Activated CD8-positive, alpha-beta memory T cell treated with anti-CD3 and anti-CD28 coated beads, Interleukin-2, amount 50 U/mL, for 1 hour (primary cell): ENCODE data around the gene LYST.
"Not testable (repeated sequence)": the region's sequence is repeated elsewhere in the genome, so short reads cannot be mapped to it uniquely, and the experiment has no call there.

Experiments
- DNase-seq: peaks from one replicate; pipeline ENCODE4 v3.0.0-alpha.2; 2020; ENCODE audit errors: extremely low read depth

The LYST gene

DNA sequence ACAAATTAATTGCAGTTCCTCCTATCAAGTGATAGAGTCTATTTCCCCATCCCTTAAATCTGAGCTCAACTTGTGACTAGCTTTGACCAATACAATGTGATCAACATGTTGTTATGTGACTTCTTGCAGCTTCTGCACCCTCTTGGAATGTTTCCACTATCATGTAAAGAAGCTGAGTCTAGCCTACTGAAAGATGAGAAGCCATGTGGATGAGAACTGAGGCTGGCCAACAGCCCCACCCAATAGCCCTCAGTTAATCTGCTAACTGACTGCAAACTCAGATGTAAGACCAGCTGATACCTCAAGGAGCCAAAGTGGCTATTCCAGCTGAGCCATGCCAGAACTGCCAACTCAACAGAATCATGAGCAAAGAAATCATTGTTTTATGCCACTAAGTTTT is 44.0 kb downstream of the LYST start:
- DNase-seq: no peak

DNA sequence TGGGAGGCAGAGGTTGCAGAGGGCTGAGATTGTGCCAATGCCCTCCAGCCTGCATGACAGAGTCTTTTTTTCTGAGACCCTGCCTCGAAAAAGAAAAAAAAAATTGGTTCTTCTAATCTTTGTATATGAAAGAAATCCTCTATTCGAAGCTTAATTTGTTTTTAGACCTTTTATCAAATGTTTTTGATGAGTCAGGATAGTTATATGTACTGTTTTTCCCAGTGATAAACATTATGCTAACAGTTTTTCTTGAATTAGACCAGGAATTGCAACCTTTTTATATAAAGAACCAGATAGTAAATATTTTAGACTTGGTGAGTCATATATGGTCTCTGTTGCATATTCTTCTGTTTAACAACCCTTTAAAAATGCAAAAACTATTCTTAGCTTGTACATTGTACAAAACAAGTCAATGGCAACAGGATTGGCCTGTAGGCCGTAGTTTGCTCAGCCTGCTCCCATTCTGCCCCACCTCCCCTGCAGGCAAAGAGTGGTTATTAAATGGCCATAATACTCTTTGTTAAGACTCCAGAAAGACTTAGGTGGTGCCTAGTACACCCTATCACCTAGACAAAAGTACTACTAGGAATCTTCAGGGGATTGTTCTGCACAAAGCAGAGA is 45.2 kb downstream of the LYST start:
- no peak for DNase-seq

DNA sequence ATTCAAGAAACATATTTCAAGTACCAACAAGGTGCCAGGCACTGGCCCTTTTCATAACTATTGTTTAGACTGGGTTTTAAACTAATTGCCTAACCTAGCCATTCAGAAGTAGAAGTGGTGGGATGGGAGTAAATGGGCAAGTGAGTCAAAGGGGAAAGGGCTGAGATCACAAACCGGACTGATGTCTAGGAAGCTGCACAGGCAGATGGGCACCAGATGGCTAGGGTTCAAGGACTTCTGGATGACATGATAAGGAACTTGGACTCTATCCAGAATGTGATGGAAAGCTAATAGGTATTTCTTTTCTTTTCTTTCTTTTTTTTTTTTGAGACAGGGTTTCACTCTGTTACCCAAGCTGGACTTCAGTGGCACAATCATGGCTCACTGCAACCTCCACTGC is 46.6 kb downstream of the LYST start:
- DNase-seq: no peak

DNA sequence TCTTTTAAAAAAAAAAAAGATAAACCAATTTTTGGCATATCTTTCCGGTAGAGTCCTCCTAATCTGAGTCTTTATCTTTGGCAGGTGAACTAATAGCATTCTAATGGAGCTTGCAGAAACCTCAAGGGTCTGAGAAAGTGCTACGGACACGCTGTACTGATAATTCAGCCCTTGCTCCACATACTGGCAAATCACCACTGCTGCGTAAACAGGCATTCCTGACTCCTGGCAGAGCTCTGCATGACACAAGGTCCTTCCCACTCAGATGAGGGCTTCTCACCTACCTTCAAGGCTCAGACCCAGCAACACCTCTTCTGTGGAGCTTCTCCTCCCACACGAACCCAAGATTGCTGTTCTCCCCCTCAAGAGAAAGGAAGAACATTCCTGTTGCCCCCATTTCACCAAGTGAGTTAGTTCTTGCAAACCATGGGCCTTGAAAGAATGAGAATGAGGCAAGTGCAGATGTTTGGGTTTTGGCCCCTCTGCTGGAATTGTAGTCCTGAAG is 48.0 kb downstream of the LYST start:
- DNase-seq: no peak

DNA sequence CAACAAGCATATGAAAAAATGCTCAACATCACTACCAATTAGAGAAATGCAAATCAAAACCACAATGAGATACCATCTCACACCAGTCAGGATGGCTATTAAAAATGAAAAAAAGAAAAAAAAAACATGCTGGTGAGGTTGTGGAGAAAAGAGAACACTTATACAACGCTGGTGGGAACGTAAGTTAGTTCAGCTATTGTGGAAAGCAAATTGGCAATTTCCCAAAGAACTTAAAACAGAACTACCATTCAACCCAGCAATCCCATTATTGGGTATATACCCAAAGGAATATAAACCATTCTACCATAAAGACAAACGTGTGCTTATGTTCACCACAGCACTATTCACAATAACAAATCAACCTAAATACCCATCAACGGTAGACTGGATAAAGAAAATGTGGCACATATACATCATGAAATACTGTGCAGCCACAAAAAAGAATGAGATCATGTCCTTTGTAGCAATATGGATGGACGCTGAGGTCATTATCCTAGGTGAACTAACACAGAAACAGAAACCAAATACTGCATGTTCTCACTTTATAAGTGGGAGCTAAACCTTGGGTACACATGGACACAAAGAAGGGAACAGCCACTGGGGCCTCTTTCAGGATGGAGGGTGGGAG is 49.5 kb downstream of the LYST start:
- DNase-seq: no peak

DNA sequence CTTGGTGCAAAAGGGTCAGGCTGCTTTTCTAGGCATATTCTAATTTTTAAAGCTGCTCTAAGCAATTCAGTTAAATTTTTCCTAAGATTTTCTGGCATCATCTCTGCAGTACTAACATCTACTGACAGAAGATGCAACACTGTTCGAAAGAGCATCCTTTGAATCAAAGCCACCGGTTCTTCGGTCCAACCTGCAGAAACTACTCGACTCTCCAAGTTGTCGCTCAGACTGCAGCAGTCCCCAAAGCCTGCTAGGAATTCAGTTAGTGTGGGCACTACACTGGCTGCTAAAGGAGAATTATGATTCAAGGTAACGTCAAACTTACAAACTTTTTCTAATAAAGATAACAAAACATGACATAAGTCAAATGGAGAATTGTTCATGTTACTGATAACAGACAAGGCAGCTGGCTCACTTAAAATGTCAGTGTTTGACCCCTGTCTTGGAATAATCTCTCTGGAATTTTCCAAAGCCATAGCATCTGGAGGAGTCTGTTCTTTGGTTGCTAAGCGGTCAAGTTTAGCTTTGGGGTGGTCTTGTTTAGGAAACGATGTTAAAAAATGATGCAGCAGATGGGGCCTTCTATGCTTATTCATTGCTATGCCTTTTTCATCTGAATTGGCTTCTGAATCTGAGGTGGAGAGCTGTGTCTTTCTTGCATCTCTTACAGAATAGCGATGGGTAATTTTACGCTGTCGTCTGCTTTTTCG is 56.9 kb downstream of the LYST start:
- no peak for DNase-seq

DNA sequence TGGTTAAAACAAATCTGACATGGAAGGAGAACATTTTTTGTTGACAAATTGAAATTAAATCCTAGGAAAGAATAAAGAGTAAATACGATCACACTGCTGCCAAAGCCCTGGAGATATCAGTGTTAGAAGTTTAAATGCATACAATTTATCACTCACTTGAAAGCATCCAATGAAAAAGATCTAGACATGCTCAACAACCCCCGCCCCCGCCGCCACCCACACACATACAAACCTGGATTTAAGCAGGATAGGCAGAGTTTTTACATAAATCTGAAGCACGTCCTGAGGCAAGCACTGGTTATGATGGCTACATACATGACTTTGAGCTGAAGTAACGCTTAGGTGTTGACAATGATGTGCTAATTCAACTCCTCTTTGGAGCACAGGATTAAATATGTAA is 58.5 kb downstream of the LYST start:
- no peak for DNase-seq

DNA sequence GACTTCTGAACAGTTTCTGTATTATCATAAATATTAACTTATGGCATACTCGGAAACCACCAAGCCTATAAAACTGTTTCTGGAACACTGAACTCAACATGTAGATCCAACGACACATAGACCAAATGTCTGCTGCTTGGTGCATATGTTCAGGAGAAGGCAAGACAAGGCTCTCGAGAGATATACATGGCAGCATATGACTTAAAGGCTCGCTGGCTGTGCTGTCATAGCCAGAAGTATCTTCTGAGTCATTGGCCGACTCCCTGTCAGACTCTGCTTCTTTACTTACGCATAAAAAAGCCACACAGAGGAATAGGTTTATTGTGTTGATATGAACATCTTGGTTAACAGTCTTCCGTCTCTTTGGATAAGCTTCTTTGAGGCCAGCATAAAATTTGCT is 60.6 kb downstream of the LYST start:
- no peak for DNase-seq

DNA sequence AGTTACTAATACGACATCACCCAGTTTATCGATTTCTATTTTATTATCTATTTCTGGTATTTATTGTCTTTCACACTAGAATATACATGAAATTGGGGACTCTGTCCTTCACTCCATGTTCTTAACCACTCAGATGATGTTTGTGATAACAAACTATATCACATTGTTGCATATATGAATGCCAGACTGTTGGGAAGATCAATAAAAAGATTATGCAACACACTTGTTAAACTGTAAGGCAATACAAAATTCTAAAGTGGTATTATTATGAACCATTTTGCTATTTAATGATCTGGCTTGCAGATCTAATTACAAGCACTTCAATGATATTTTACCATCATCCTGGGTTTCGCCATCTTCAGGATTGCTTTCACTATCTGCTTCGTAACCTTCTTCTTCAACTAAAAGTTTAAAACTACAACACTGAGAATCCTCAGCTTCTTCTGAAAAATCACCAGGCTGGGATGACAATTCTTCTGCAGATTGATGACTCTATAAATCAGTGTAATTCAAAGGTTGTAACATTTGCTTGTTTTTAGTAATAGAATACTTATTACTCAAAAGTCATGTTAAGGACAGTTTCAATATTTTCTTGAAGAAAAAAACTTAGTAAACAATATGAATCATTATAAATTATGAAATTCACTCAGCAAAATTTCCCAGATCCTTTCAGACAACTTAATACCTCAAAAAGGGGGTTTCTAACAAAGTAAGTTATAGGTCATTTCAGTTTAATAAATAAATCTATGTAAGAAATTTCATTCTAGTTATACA is 63.9 kb downstream of the LYST start:
- DNase-seq: no peak

DNA sequence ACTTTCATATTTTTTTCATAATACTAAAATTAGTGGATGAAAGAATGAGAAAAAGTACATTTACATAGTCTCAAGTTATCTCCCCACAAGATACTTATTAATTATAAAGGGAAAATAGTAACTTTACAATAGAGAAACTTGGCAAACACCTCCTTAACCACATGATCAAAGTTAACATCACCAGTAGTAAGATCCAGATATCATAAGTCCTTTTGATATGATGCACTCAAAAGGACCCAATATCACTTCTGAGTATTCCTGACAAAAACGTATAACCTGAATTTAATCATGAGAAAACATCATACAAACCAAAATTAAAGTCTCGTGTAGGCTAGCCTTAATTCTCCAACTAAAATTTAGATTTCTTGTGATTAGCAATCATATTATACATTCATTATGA is 67.4 kb downstream of the LYST start:
- no peak for DNase-seq

DNA sequence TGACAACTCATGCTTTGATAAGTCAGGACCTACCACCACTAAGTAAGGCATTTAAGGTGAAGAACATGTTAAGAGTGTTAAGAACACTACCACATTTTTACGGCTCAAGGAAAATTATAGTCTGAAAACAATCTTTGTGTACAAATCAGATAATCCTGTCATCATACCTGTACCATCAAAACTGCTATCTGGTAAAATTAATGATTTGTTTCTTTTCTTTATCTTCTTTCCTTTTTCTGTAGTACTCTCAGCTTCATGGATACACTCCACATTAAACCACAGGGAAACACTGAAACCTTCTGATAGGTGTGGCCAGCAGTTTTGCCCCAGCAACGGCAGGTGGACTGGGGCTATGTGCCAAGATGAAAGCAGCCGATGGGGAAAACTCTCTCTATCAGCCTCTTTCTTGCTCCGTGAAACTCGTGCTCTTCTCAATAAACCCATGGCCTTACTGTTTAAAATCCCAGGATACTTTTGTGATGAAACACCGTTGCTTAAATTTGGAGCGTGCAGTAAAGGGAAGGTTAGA is 75.1 kb downstream of the LYST start:
- DNase-seq: no peak

DNA sequence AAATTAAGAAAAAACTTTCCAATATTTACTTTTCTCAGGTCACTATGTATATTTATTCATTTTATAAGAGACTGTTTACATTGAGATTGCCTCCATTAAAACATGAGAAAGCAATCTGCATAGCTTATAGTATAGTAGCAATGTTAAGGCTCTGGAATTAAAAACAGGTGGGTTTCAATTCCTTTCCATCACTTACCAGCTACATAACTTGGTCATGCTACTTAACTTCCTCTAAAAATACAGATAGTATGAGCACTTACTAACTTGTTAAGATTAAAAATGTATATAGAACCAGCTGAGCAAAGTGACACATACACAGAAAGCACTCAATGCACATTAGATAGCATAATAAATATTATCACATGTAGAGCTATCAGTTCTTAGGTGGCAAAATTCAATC is 76.6 kb downstream of the LYST start:
- no peak for DNase-seq

DNA sequence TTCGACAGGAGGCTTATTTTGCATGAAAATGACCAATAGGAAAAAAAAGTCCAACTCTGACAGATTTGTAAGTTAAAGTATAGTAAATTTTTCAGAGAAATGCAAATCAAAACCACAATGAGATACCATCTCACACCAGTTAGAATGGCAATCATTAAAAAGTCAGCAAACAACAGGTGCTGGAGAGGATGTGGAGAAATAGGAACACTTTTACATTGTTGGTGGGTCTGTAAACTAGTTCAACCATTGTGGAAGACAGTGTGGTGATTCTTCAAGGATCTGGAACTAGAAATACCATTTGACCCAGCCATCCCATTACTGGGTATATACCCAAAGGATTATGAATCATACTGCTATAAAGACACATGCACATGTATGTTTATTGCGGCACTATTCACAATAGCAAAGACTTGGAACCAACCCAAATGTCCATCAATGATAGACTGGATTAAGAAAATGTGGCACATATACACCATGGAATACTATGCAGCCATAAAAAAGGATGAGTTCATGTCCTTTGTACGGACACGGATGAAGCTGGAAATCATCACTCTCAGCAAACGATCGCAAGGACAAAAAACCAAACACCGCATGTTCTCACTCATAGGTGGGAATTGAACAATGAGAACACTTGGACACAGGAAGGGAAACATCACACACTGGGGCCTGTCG is 80.3 kb downstream of the LYST start:
- DNase-seq: not testable (repeated sequence)

DNA sequence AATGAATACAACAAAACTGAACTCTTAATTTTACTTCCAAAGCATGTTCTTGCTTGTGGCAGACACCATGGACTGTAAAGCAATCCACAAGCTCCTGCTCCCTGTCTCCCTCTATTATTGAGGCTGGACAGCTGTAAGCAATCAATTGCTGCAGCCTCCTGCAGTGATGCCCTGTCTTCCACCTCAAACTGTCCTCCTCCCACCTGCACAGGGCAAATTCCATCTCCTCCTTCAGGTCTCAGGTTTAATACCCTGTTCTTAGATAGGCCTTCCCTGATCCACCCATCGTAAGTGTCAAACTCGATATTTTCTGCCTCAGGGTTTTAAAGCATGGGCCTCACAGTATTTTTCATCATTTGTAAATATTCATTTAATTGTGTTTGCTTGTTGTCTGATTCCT is 81.8 kb downstream of the LYST start:
- no peak for DNase-seq

DNA sequence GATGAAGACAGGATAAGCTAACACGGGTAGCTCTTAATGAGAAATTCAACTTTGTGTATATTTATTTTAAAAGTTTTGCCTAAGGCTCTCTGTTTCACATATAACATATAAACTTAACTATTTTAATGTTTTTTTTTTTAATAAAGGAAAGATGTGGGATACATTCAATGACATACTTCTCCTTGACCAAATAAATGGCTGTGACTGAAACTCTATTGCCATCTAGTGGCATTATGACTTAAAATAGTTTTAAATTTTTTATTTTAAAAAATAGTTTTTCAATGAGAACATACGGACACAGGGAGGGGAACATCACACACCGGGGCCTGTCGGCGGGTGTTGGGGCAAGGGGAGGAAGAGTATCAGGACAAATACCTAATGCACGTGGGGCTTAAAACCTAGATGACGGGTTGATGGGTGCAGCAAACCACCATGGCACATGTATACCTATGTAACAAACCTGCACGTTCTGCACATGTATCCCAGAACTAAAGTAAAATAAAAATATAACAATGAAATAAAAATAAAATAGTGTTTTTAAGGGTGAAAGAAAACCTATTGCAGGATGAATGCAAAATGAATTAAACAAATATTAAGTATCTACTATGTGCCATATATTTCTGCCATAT is 83.4 kb downstream of the LYST start:
- DNase-seq: no peak

DNA sequence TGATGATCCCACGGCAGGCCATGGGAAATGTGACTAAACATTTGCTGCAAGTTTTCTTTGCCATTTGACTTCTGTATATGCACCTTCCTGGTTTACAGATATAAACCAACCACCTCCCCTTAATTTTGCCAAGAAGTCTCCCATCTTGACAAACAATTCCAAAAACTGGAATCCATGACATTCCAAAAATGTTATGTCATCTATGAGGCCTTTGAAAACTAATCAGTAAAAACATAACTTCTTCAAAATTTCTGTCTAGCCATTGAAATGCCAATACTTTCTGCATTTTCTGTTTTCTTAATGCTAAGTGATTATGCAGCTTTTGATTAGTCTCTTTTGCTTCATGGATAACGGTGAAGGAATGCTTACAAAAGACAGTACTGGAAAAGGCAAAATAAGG is 84.1 kb downstream of the LYST start:
- no peak for DNase-seq

DNA sequence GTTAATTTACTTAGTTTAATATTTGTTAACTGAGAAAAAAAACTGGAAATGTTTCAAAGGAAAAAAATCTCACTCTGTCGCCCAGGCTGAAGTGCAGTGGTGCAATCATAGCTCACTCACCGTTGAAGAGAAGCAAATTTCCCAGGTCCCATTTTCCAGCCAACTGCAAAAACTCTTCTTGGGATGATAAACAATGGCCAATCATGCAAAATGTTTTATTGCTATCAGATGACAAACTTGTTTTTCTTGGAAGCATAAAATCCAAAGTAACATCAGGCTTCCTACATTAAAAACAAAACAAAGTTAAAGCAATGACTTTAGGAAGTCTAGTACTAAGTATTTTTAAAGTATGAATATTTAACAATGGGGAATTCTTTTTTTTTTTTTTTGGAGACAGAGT is 84.9 kb downstream of the LYST start:
- DNase-seq: no peak

DNA sequence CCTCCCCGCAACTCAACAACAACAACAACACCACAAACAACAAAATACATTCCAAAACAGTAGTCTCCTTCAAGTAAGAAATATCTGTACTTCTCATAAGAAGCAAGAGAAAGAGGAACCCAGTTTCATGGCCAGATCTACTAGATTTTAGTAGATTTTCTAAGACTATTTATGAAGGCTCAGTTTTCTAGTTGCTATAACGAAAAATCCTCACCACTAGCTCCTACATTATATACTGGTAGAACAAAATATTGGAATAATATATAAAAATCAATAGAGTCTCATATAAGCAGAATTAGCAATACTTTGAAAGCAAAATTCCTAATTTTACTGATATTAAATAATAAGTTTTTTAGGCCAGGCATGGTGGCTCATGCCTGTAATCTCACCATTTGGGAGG is 86.9 kb downstream of the LYST start:
- no peak for DNase-seq

DNA sequence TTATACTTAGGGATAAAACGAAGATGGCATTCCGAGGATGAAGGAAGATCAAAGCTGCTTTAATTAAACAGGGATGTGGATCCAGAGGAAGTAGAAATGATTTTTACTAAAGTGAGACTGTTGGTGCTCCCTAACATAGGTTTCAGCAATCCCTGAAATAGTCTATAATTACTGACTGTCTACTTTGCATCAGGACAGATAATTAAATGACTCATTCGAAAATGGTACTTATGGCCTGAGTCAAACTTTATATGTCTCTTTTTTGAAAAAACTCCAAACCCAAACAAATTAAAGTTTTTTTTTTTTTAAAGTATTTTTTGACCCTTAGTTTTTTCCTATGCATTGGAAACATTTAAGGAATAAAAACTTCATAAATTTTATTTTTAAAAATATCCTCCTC is 90.3 kb downstream of the LYST start:
- no peak for DNase-seq

DNA sequence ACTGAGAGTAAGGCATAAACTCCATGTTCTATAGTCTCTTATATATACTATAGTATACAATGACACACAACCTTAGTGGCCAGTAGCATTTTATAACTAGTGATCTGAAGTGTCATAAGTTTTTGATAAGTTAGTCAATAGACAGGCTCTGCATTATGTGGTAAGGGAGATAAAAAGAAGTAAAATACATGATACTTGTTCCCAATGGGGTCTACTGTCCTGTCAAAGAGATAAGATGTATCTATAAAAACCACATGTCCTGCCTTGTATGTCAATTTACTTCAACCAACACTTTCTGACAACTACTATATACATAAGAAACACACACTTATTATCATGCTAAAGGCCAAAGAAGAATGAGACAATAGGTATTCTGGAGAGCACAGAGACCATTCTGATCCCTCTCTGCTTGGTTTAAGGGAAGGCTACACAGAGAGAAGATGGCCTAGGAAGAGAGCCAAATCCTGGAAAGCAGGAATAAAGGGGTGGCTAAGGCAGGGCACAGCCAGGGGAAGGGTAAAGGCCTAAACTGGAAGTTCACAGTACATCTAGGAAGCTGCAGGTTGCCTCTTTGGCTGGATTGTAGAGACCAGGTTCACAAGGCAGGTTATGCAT is 91.4 kb downstream of the LYST start:
- no peak for DNase-seq

DNA sequence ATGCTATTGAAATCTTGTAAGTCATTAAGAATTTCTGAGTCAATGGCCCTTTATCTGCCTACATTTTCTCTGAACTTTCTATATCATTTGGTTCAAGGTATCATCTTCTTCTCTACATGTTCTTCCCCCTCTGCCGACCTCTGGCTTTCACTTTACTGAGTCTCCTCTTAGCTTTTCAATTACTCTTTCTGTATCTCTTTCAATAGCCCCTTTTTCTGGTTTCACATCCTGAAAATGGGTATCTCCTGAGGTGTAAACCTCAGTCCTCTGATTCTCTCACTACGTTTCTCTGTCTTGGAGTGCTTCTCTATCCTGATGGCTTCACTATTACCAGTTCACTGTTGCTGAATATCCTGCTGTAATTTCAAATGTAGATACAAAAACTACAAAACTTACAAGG is 98.9 kb downstream of the LYST start:
- DNase-seq: no peak
